GM23338 (cell line): Measurements from ENCODE around the gene PNPLA8. TPM values are rescaled to one million over a fixed set of nuclear protein-coding genes. Genes with fewer than 3 reads are reported as not detected.
A peak's percentile ranks its signal among the peaks of the same experiment; 100 is the strongest.

Experiments
- ATAC-seq: fragments of 200-7000 bp; cut with Tn5 transposase; 3 replicates; pipeline ENCODE4 v1.9.1; 2020
- DNase-seq: peaks from one replicate; pipeline ENCODE4 v3.0.0-alpha.2; 2015; ENCODE audit warnings: low spot score
- H2AFZ ChIP-seq: fragments of 200-600 bp; sonication (generic); 2 replicates; pipeline ENCODE4 v1.8.0; 2016; ENCODE audit warnings: antibody characterized with exemption, mild to moderate bottlenecking, moderate library complexity
- H3F3A ChIP-seq: fragments of 200-600 bp; sonication (generic); replicated peaks from 2 replicates; pipeline ENCODE4 v1.8.0; 2017; ENCODE audit warnings: antibody characterized with exemption, mixed run types, low read depth
- H3K27ac ChIP-seq: fragments of 200-600 bp; sonication (generic); 2 replicates; pipeline ENCODE4 v1.6.1; 2016; ENCODE audit warnings: low read depth
- H3K27me3 ChIP-seq: fragments of 200-600 bp; sonication (generic); 2 replicates; pipeline ENCODE4 v1.8.0; 2016; ENCODE audit warnings: mild to moderate bottlenecking, mixed run types, moderate library complexity; ENCODE audit not compliant: insufficient read depth
- H3K36me3 ChIP-seq: fragments of 200-600 bp; sonication (generic); 2 replicates; pipeline ENCODE4 v1.8.0; 2016; ENCODE audit warnings: mild to moderate bottlenecking; ENCODE audit not compliant: insufficient read depth
- H3K4me1 ChIP-seq: fragments of 200-600 bp; sonication (generic); 2 replicates; pipeline ENCODE4 v1.8.0; 2016; ENCODE audit warnings: mild to moderate bottlenecking, moderate library complexity; ENCODE audit not compliant: insufficient read depth
- H3K4me2 ChIP-seq: fragments of 200-600 bp; sonication (generic); 2 replicates; pipeline ENCODE4 v1.7.1; 2017; ENCODE audit warnings: mixed run types
- H3K4me3 ChIP-seq: fragments of 200-600 bp; sonication (generic); 2 replicates; pipeline ENCODE4 v1.6.1; 2016; ENCODE audit warnings: mixed run types
- H3K79me2 ChIP-seq: fragments of 200-600 bp; sonication (generic); replicated peaks from 2 replicates; pipeline ENCODE4 v1.8.0; 2017; ENCODE audit warnings: mild to moderate bottlenecking; ENCODE audit not compliant: insufficient read depth
- H3K9me2 ChIP-seq: fragments of 200-600 bp; sonication (generic); 2 replicates; pipeline ENCODE4 v1.8.0; 2017; ENCODE audit not compliant: insufficient read depth
- H4K20me1 ChIP-seq: fragments of 200-600 bp; sonication (generic); replicated peaks from 2 replicates; pipeline ENCODE4 v1.8.0; 2017; ENCODE audit warnings: mild to moderate bottlenecking; ENCODE audit not compliant: insufficient read depth
- H3K27ac Mint-ChIP-seq: 2 replicates; pipeline ENCODE4 v1.8.0; 2020; ENCODE audit warnings: inconsistent platforms, mild to moderate bottlenecking, moderate library complexity, mixed read lengths
- H3K27me3 Mint-ChIP-seq: 3 replicates; pipeline ENCODE4 v1.8.0; 2022; ENCODE audit warnings: low read depth, mild to moderate bottlenecking, moderate library complexity, mixed read lengths, inconsistent platforms; ENCODE audit not compliant: insufficient read depth, poor library complexity
- H3K36me3 Mint-ChIP-seq: 3 replicates; pipeline ENCODE4 v1.8.0; 2021; ENCODE audit warnings: low read depth, mild to moderate bottlenecking, inconsistent platforms, moderate library complexity, mixed read lengths
- H3K4me1 Mint-ChIP-seq: 3 replicates; pipeline ENCODE4 v1.8.0; 2020; ENCODE audit warnings: mild to moderate bottlenecking, inconsistent platforms, mixed read lengths
- H3K4me3 Mint-ChIP-seq: 3 replicates; pipeline ENCODE4 v1.8.0; 2021; ENCODE audit warnings: moderate library complexity, mild to moderate bottlenecking, inconsistent platforms, mixed read lengths
- H3K9me3 Mint-ChIP-seq: 3 replicates; pipeline ENCODE4 v1.8.0; 2020; ENCODE audit warnings: moderate library complexity, mild to moderate bottlenecking, inconsistent platforms, mixed read lengths
- CREB1 ChIP-seq: fragments of 250-450 bp; sonication (Bioruptor Pico); IDR thresholded peaks from 2 replicates; pipeline ENCODE4 v1.5.0; 2020; ENCODE audit warnings: low read depth, mild to moderate bottlenecking, moderate library complexity
- EZH2 ChIP-seq: fragments of 200-600 bp; sonication (generic); IDR thresholded peaks from one replicate; pipeline ENCODE4 v1.8.0; 2017; ENCODE audit warnings: antibody characterized with exemption, mild to moderate bottlenecking, low read depth; ENCODE audit not compliant: unreplicated experiment
- EZH2phosphoT487 ChIP-seq: fragments of 200-600 bp; sonication (generic); IDR thresholded peaks from one replicate; pipeline ENCODE4 v1.8.1; 2018; ENCODE audit warnings: antibody characterized with exemption; ENCODE audit not compliant: unreplicated experiment
- JUNB ChIP-seq: IDR thresholded peaks from one replicate; pipeline ENCODE4 v1.6.1; 2016; ENCODE audit warnings: antibody characterized with exemption; ENCODE audit not compliant: unreplicated experiment
- POLR2AphosphoS5 ChIP-seq: IDR thresholded peaks from 2 replicates; pipeline ENCODE4 v1.6.1; 2016; ENCODE audit warnings: antibody characterized with exemption, low read depth
- STAT1 ChIP-seq: IDR thresholded peaks from one replicate; pipeline ENCODE4 v1.6.1; 2016; ENCODE audit warnings: antibody characterized with exemption; ENCODE audit not compliant: unreplicated experiment
- polyA plus RNA-seq: library from polyadenylated mRNA; unstranded; fragments of >200 nt; fragmentation: Nextera tagmentation; extraction: Ambion mirVana; gene quantifications from 2 replicates; pipeline ENCODE4 v1.2.1, GENCODE V29; 2016
- total RNA-seq: library from RNA; depleted of rRNA; stranded (reverse); fragments of >200 nt; shearing (Covaris generic); gene quantifications from 2 replicates; pipeline ENCODE4 v1.2.3, GENCODE V29; 2014
- TF ChIP-seq, protein P1 (sequence below), 2 experiments: fragments of 200-600 bp in 1 of 2; sonication (generic) in 1 of 2; conservative IDR thresholded peaks; 2 replicates each; pipeline versions ENCODE4 v1.5.1 to v1.6.1; 2016 to 2017; ENCODE audit warnings: antibody characterized with exemption in 2 of 2, low read depth in 2 of 2, mild to moderate bottlenecking in 2 of 2, moderate library complexity in 1 of 2
- TF ChIP-seq, protein P2 (sequence below): IDR thresholded peaks from one replicate; pipeline ENCODE4 v1.6.1; 2018; ENCODE audit warnings: antibody characterized with exemption; ENCODE audit not compliant: unreplicated experiment

The PNPLA8 gene
- total and polyA plus RNA-seq, 2 experiments from 2014 or later, result 12.5 to 13.6 TPM

DNA sequence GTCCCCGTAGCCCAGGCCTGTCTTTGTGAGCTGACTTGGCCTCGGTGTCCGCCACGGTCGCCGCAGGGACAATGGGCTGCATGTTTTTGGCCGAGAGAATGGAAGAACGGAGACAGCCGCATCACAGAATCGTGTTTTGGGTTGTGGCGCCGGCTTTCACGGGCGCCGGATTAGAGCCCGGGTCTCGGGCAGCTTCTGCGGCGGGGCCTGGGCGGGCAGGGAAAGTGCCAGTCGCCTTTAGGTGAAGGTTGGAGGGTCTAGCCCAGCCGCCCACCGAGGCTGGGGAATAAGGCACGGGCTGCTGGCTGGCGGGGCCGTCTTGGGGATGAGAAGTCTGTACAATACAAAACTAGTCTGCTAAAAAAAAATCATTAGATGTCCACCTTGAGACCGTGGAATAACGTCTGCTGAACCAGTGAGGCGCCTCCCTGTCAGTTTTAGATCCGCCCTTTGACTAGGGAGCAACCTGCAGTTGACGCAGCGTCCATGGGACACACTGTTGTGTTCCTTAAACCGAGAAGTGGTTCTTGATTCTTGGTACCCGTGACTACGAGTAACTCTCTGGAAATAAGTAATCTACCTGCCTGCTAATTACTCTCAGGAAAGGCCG is 44.3 kb upstream of the PNPLA8 start:
- Mint-ChIP-seq H3K27ac (peak overlapping the region; percentile 98), H3K4me1 (peaks cover 19% of the 10 kb centered on the region; the same call in 2 of the 3 replicates), H3K27me3 (peaks cover 4% of the 10 kb centered on the region), H3K36me3 (peaks cover 27% of the 10 kb centered on the region; the same call in 2 of the 3 replicates), H3K9me3 (no peaks in the 10 kb centered on the region; the same call in 2 of the 3 replicates), H3K4me3 (peak overlapping the region; percentile 94)
- Histone ChIP-seq H3K9me2 (no peaks in the 10 kb centered on the region), H3F3A (no peaks in the 10 kb centered on the region), H2AFZ (0 out of 2 replicates have a peak overlapping the region, but pooled peaks have one; percentile 25), H3K4me1 (peaks cover 20% of the 10 kb centered on the region), H3K27me3 (no peaks in the 10 kb centered on the region), H3K27ac (peak overlapping the region; percentile 90), H4K20me1 (0 out of 2 replicates have a peak, but pooled peaks cover 10% of the 10 kb centered on the region), H3K79me2 (peaks cover 74% of the 10 kb centered on the region), H3K4me2 (peak overlapping the region; percentile 80), H3K4me3 (peak overlapping the region; percentile 66), H3K36me3 (peaks cover 13% of the 10 kb centered on the region)
- DNase-seq (peak; percentile 43), ATAC-seq (peak; percentile 26)
- TF ChIP-seq CREB1 (CRISPR knock-in tag), result no peak
- no peak for TF ChIP-seq STAT1
- TF ChIP-seq, protein P1, sequence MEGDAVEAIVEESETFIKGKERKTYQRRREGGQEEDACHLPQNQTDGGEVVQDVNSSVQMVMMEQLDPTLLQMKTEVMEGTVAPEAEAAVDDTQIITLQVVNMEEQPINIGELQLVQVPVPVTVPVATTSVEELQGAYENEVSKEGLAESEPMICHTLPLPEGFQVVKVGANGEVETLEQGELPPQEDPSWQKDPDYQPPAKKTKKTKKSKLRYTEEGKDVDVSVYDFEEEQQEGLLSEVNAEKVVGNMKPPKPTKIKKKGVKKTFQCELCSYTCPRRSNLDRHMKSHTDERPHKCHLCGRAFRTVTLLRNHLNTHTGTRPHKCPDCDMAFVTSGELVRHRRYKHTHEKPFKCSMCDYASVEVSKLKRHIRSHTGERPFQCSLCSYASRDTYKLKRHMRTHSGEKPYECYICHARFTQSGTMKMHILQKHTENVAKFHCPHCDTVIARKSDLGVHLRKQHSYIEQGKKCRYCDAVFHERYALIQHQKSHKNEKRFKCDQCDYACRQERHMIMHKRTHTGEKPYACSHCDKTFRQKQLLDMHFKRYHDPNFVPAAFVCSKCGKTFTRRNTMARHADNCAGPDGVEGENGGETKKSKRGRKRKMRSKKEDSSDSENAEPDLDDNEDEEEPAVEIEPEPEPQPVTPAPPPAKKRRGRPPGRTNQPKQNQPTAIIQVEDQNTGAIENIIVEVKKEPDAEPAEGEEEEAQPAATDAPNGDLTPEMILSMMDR (conservative IDR thresholded peaks at IDR 0.05; ENCODE audit: low read depth in 2 of 2), result no peak
- no peak for TF ChIP-seq POLR2AphosphoS5
- TF ChIP-seq EZH2, result no peak
- TF ChIP-seq EZH2phosphoT487, result no peak

- Mint-ChIP-seq H3K27me3 (peaks cover 4% of the 10 kb centered on the region), H3K9me3 (no peaks in the 10 kb centered on the region; the same call in 2 of the 3 replicates), H3K36me3 (peaks cover 27% of the 10 kb centered on the region; the same call in 2 of the 3 replicates), H3K27ac (peak within 1 kb of the TSS; percentile 98), H3K4me3 (peak within 1 kb of the TSS; percentile 94), H3K4me1 (peaks cover 19% of the 10 kb centered on the region; the same call in 2 of the 3 replicates)
- Histone ChIP-seq H3K4me2 (peak within 1 kb of the TSS; percentile 89), H4K20me1 (0 out of 2 replicates have a peak, but pooled peaks cover 10% of the 10 kb centered on the region), H3K4me1 (peaks cover 20% of the 10 kb centered on the region), H3K9me2 (no peaks in the 10 kb centered on the region), H3F3A (no peaks in the 10 kb centered on the region), H3K27ac (peak within 1 kb of the TSS; percentile 93), H2AFZ (peak within 1 kb of the TSS; percentile 30; the same call in 1 of the 2 replicates), H3K27me3 (no peaks in the 10 kb centered on the region), H3K36me3 (peaks cover 13% of the 10 kb centered on the region), H3K79me2 (peaks cover 74% of the 10 kb centered on the region), H3K4me3 (peak within 1 kb of the TSS; percentile 66)
- DNase-seq (peak; percentile 99), ATAC-seq (peak; percentile 95)
- TF ChIP-seq EZH2, result no peak
- TF ChIP-seq, protein P2, sequence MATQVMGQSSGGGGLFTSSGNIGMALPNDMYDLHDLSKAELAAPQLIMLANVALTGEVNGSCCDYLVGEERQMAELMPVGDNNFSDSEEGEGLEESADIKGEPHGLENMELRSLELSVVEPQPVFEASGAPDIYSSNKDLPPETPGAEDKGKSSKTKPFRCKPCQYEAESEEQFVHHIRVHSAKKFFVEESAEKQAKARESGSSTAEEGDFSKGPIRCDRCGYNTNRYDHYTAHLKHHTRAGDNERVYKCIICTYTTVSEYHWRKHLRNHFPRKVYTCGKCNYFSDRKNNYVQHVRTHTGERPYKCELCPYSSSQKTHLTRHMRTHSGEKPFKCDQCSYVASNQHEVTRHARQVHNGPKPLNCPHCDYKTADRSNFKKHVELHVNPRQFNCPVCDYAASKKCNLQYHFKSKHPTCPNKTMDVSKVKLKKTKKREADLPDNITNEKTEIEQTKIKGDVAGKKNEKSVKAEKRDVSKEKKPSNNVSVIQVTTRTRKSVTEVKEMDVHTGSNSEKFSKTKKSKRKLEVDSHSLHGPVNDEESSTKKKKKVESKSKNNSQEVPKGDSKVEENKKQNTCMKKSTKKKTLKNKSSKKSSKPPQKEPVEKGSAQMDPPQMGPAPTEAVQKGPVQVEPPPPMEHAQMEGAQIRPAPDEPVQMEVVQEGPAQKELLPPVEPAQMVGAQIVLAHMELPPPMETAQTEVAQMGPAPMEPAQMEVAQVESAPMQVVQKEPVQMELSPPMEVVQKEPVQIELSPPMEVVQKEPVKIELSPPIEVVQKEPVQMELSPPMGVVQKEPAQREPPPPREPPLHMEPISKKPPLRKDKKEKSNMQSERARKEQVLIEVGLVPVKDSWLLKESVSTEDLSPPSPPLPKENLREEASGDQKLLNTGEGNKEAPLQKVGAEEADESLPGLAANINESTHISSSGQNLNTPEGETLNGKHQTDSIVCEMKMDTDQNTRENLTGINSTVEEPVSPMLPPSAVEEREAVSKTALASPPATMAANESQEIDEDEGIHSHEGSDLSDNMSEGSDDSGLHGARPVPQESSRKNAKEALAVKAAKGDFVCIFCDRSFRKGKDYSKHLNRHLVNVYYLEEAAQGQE, result no peak
- TF ChIP-seq JUNB, result no peak
Measured at GRCh38 chr7:108569381-108570145, 43.6 kb upstream of the PNPLA8 start, which contains the start of the genes DNAJB9 and THAP5. Gene DNAJB9 (plus strand): TSS chr7:108569874. CDS start chr7:108571727, 1,853 bp downstream. Gene THAP5 (minus strand): TSS chr7:108569706. CDS start chr7:108569569, 137 bp downstream.
